IMR-90 (cell line): ENCODE results near the gene TBP.

Experiments used
- CTCF ChIP-seq: conservative IDR thresholded peaks from 2 replicates; pipeline ENCODE4 v1.5.1; 2012; ENCODE audit warnings: mild to moderate bottlenecking, low read depth, low read length, improper control_type of control experiment
- POLR2A ChIP-seq: IDR thresholded peaks from 2 replicates; pipeline ENCODE4 v1.6.1; 2012; ENCODE audit warnings: mild to moderate bottlenecking, low read depth, low read length
- RAD21 ChIP-seq: IDR thresholded peaks from 2 replicates; pipeline ENCODE4 v1.6.1; 2012; ENCODE audit warnings: low read length, improper control_type of control experiment
- SMC3 ChIP-seq: fragments of 150-350 bp; IDR thresholded peaks from 2 replicates; pipeline ENCODE4 v1.6.1; 2016; ENCODE audit warnings: low read depth, mild to moderate bottlenecking, antibody characterized with exemption, low read length, moderate library complexity

- no peak for TF ChIP-seq CTCF
- no peak for TF ChIP-seq SMC3
- no peak for TF ChIP-seq RAD21
- no peak for TF ChIP-seq POLR2A
Measured at GRCh38 chr6:170536671-170537070, 17.5 kb upstream of the TBP start.
